IPS DF 19.7 (cell line): ENCODE data around the gene EFNA3.
A peak's percentile ranks its signal among the peaks of the same experiment; 100 is the strongest.

ENCODE experiments used
- DNase-seq: peaks from one replicate; pipeline ENCODE4 v3.0.0-alpha.2; 2013; ENCODE audit warnings: low read depth, low spot score

EFNA3 gene

GRCh38 chr1:155083052-155083541, 4.5 kb downstream of the EFNA3 start:
- DNase-seq: no peak

GRCh38 chr1:155083865-155084721, 5.5 kb downstream of the EFNA3 start:
- no peak for DNase-seq

- DNase-seq: peak; percentile 81
Measured at GRCh38 chr1:155084722-155085503, 6.3 kb downstream of the EFNA3 start.

GRCh38 chr1:155085504-155086127, 7.0 kb downstream of the EFNA3 start:
- DNase-seq: no peak

GRCh38 chr1:155086128-155086741, 7.6 kb downstream of the EFNA3 start:
- no peak for DNase-seq

- DNase-seq: no peak
Measured at GRCh38 chr1:155086856-155087535, 8.4 kb downstream of the EFNA3 start.

- no peak for DNase-seq
Measured at GRCh38 chr1:155091071-155092051, 12.7 kb downstream of the EFNA3 start.

GRCh38 chr1:155092131-155092530, 13.5 kb downstream of the EFNA3 start:
- no peak for DNase-seq

- no peak for DNase-seq
Measured at GRCh38 chr1:155092641-155093040, 14.0 kb downstream of the EFNA3 start.

- no peak for DNase-seq
Measured at GRCh38 chr1:155093911-155094621, 15.4 kb downstream of the EFNA3 start.

GRCh38 chr1:155094622-155094948, 15.9 kb downstream of the EFNA3 start:
- DNase-seq: no peak

GRCh38 chr1:155099331-155099730, 20.7 kb downstream of the EFNA3 start:
- DNase-seq: no peak

GRCh38 chr1:155103325-155103724, 24.7 kb downstream of the EFNA3 start:
- DNase-seq: no peak

- no peak for DNase-seq
Measured at GRCh38 chr1:155104605-155105534, 26.2 kb downstream of the EFNA3 start.

- no peak for DNase-seq
Measured at GRCh38 chr1:155105604-155106011, 27.0 kb downstream of the EFNA3 start.

GRCh38 chr1:155106862-155107261, 28.2 kb downstream of the EFNA3 start:
- no peak for DNase-seq

- DNase-seq: no peak
Measured at GRCh38 chr1:155107309-155108264, 28.9 kb downstream of the EFNA3 start.
